ENCODE data around the gene SDE2.
"Not testable (repeated sequence)": the region's sequence is repeated elsewhere in the genome, so short reads cannot be mapped to it uniquely, and the experiment has no call there.

Gene SDE2

DNA sequence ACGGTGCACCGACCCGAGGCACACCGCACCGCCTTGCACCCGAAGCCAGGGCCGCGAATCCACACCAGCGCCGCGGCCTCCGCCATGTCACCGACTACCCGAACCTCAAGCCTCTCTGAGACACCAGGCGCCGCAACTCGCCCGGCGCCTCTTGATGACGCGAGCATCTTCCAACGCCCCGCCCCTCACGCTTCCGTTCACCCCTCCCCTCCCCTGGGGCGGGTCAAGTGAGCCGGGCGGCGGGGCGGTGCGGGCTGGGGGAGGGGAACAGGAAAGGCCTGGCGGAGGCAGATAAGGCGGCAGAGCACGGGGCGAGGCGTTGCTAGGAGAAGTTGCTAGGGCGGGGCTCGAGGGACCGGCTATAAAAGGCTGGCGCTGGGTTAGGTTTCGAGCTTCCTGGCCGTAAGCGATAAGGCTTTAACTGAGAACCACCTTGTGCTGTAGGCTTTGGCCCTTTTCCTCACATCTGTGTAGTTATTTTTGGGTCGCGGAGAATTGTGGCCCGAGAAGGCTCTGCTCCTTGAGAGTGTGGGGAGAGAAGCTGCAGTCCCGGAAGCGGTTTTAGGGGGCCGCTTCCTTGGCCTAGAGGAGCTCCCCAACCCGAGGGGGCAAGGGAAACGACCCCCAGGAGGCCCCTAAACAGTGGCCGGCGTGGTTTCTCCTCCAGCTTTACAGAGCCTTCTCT, at the start of gene SDE2:
TSS of gene SDE2 (minus strand) at position 117 of the 685 bp plus-strand sequence. CDS start at position 86, 31 bp downstream.
- peak; percentile 75 to 99 (median 98) for DNase-seq

DNA sequence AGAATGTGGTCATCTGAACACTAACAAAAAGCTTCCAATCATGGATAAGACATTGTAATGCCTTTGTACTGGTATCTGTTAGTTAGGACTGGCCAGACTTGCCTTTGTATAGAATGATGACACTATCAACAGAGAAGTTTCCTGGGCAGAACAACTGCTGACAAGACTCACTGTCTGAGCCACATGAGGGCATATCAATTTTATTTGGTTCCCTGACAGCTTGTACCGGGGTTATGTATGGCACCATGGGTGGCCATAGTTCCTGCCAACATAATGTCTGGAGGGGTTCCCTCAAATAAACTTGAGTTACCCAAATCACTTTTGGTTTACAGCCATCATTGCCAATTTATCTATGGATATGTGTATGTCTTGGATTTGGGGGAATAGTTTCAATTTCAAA, 49.7 kb upstream of the SDE2 start:
- no peak for DNase-seq

DNA sequence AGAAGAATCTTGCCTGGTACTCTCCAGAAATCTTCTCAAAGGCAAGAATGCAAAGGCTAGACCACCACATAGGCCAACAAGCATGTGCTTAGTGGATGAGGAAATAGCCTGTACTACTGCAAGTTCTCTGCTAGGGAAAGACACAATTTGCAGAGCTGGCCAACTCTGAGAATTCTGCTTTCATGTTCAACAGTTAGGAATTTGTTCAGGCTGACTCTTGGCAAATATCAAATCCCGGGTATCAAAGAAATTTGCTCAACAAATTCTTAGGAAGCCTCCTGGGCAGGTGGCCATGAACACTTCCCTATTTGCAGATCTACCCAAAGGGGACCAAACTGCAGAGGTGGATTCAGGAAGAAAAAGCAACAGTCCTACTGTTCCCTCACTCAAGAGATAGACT, 48.4 kb upstream of the SDE2 start:
- DNase-seq, result no peak

DNA sequence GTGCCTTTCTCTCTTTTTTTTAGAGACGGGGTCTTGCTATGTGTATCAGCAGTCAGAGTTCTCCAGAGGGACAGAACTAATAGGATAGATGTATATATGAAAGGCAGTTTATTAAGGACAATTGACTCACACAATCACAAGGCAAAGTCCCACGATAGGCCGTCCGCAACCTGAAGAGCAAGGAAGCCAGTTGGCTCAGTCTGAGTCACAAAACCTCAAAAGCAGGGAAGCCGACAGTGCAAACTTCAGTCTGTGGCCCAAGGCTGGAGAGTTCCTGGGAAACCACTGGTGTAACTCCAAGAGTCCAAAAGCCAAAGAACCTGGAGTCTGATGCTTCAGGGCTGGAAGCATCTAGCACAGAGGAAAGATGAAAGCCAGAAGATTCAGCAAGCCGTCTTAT, 47.1 kb upstream of the SDE2 start:
- DNase-seq, result no peak

DNA sequence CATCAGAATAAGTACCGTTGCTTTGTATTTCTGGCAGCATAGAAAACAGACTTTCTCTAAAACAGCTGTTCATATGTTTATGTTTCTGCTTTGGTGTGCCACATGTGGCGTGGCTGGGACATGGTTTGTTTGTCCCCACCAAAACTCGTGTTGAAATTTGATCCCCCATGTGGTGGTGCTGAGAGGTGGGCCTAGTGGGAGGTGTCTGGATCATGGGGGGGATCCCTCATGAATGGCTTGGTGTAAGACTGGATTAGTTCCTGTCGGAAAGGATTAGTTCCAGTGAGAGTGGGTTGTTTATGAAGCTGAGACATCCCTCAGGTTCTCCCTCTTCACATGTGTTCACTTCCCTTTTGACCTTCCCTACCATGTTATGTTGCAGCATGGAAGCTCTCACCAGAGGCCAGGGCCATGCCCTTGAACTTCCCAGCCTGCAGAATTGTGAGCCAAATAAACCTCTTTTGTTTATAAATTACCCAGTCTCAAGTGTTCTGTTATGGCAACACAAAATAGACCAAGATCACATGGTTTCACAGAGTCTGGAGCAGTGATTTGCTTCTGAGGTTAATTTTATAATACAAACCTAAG, 45.5 kb upstream of the SDE2 start:
- DNase-seq, result no peak

DNA sequence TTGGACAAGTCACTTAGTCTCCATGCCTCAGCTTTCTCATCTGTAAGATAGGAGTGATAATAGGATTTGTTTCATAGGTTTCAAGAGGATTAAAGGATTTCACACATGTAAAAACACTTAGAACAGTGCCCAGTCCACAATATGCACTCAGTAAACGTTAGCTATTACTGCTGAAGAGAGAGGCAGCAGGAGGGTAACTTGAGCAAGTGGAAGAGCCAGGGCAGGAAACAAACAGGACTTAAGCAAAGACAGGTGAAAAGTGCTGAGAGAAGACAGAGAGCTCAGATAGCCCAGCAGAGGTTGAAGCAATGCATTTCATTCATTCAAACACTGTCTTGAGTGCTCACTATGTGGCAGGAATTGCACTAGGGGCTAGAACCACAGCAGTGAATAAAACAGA, 42.3 kb upstream of the SDE2 start:
- no peak for DNase-seq

DNA sequence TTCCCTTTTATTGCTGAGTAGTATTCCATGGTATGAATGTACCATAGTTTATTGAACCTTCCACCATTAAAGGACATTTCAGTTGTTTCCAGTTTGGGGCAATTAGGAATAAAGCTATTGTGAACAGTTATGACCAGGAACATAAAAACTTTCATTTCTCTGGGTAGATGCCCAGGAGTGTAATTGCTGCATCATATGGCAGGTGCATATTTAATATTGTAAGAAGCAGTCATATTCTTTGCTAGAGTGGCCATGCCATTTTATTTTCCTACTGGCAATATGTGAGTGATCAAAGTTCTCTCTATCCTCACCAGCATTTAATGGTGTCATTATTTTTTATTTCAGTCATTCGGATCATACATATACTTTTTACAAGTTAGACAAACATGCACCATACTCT, 39.5 kb upstream of the SDE2 start:
- no peak for DNase-seq

DNA sequence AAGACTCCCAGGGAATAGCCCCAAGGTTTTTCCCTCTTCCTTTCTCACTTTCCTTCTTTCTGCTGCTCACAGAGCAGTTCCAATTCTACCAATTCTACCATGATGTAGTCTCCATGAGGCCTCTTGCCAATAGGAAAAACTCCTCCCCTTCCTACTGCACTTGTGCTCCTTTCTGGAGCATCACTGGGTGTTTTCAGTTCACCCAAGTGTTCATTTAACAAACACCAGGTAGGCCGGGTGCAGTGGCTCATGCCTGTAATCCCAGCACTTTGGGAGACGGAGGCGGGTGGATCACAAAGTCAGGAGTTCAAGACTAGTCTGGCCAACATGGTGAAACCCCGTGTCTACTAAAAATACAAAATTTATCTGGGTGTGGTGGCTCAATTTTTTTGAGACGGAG, 36.8 kb upstream of the SDE2 start:
- DNase-seq, result no peak

DNA sequence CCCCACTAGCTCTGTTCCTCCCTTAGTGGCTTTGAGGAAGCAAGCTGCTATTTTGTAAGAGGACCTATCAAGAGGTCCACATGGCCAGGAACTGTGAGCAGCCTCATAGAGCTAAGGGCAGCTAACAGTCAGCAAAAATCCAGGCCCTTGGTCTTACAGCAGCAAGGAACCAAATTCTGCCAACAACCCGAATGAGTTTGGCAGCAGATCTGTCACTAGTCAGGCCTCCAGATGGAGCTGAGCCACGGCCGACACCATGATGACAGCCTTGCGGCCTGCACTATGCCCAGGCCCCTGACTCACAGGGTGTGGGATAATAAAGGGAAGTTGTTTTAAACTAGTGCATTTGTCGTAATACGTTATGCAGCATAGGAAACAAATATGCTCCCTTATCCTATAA, 35.3 kb upstream of the SDE2 start:
- peak in 50 of 56 donors; percentile 5 to 82 (median 57) for DNase-seq

DNA sequence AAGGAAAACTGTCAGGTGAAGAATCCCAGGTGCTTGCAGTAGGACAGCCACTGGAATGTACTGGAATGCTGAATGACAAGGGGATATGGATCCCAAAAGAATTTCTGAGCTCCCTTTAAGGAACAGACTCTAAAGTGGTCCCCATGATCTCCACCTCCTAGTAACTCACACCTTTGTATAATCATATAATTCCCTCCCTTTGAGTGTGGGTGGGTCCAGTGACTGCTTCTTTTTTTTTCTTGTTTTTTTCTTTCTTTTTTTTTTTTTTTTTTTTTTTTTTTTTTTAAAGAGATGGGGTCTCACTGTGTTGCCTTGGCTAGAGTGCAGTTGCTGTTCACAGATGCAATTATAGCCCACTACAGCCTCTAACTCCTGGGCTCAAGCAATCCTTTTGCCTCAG, 34.8 kb upstream of the SDE2 start:
- no peak for DNase-seq

DNA sequence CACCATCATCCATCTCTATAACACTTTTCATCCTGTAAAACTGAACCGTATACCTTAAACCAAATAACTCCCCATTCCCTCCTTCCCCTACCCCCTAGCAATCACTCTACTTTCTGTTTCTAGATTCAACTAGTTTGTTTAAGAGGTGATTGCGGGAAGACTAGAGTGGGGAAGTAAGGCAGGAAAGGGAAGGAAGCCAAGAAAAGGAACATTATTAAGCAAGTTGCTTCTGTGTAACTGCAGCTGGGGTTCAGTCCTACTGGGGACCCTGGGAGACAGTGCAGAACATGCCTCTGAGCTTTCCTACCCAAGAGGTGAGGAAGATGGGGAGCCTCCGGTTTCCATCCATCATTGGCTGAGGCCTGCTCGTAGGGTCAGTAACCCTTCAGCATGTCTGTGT, 34.4 kb upstream of the SDE2 start:
- DNase-seq, result no peak

DNA sequence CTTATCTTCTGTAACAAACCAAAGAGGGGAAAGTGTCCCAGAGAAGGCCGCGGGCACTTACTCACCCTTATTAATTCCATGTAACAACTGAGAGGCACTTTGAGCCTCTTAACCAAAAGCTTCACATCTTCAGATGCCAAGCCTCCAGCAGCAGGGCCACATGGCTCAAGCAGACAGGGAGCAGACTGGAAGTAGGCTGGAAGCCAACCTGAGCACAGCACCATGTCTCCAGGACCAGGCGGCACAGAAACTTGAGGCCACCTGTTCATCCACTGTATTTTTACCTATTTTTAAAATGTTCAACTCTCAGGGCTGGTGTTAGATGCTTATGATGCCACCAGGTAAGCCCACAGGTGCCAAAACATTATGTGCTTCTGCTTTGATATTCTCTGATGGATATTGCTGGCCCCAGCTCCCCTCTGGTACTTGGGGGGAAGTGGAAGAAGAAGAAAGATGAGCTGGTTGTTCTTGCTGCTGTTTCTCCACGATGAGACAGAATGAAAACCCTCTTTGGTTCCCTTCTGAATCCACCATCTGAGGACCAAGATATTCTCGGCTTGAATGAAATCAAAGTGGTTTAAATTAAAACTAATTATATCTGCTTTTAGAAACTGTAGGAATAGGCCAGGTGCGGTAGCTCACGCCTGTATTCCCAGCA, 30.6 kb upstream of the SDE2 start:
- no peak for DNase-seq

DNA sequence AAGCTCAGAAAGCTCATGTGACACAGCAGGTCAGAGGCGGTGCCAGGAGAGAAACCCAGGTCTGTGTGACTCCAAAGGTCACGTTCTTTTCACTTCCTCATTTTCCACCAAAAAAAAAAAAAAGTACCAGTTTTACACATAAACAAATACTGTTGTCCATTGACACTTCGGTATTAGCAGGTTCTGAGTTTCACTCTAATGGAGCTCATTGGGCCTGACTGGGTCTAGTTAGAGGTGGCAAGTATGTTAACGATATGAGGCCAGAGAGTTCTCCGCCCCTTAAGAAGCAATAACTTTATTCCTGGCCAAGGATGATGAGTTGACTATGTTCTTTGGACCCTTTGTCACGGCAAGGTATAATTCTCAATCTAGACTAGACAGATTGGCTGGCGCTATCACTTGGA, 30.0 kb upstream of the SDE2 start:
- DNase-seq, result no peak

DNA sequence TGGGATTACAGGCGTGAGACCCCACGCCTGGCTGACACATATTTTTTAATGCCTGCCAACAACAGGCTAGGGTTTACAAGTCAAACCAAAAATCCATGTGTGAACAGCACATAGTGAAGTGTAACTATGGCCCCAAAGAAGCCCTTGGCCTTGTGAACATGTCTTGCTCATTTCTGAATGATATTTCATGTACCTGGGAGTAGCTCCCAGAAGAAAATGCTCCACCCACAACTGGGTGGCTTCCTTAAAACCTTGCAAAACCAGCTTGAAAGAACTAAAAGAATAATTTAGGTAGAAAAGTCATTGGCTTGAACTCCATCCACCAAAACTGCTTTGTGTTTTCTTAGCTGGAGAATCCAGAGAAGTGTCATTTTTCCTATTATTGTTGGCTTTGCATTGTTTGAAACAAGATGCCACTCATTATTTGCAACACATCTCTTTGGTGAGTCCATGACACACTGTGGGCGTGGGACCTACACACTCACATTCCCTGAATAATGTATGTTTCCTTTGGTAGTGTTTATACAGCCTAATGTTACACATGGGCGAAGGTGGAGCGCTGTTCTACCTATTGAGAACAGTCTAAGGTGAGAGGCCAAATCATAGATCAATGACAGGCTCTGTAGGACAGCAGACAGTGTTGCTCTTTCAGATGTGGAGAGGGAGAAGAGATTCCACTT, 28.5 kb upstream of the SDE2 start:
- DNase-seq, result no peak

DNA sequence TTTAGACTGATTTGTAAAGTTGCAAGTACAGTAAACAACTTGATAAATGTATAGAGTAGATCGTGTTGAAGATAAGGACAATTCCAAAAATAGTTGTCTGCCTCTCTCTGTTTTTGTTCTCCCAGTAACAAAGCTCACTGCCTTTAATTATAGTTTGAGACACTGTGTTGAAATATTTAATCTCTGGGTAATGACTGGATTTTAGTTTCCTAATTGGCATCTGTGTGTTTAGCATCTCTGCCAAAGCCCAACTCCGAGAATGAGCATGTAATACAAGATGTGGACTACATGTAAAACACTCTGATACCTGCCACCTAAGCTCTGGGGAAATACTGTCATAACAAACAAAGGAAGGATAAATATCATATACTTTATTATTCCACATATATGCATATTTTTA, 27.7 kb upstream of the SDE2 start:
- no peak for DNase-seq

DNA sequence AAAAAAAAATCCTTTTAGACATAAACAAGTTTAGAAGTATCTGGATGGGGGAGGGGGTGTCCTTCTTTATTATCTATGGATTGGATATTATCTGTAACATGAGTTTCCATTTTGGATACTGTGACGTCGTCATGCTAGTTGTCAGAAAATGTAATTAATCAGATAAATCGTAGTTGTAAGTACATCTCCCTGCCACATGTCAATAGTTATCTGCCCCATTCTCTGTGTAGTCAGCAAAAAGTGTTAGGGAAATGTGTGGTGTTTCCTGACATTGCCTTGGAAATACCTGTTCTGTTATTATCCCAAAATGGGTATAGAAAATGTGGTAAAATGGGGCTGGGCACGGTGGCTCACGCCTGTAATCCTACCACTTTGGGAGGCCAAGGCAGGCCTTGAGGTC, 24.6 kb upstream of the SDE2 start:
- DNase-seq, result no peak

DNA sequence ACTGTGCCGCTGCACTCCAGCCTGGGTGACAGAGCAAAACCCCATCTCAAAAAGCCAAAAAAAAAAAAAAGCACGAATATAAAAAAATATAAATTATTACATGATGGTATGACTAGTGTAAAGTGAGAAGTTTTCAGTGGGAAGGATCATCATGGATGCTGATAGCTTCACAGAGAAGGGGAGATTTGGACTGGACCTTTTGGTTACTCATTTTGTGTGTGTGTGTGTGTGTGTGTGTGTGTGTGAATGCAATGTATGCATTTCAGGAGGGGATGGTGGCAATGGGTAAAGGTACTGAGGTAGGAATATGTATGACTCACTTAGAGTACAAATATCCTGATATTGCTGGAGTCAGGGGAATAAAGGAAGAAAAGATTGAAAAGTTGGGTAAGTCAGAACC, 22.7 kb upstream of the SDE2 start:
- no peak for DNase-seq

DNA sequence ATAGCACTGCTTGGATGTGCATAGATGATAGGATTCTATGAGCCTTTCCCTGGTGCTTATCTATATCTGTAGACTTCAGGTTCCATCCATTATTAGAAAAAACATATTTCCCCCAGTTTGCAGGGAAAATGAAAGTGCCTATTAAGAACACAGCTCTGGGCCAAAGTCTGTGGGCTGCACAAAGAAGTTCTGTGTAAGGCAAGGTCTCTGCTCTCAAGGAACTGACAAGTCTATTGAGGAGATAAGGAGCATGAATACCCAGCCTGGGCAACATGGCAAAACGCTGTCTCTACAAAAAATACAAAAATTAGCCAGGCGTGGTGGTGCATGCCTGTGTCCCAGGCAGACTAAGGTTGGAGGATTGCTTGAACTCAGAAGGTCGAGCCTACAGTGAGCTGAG, 22.3 kb upstream of the SDE2 start:
- no peak for DNase-seq

DNA sequence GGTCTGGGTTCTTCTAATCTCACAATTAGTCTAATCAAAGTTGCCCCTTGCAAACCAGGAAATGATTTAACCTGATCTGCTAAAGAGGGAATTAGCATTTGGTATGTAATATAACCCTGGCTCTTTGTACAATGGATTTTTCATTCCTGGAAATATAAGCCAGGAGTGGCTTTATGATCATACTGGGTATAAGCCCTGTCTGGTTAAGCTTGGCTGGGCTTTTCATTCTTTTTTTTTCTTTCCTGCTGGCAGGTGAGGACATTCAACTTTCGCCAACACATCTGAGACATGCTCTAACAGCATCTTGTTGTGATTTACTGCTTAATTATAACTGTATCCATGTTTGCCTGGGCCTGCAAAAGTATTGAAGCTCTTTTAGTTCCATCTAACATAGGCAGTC, 20.4 kb upstream of the SDE2 start:
- DNase-seq, result no peak

DNA sequence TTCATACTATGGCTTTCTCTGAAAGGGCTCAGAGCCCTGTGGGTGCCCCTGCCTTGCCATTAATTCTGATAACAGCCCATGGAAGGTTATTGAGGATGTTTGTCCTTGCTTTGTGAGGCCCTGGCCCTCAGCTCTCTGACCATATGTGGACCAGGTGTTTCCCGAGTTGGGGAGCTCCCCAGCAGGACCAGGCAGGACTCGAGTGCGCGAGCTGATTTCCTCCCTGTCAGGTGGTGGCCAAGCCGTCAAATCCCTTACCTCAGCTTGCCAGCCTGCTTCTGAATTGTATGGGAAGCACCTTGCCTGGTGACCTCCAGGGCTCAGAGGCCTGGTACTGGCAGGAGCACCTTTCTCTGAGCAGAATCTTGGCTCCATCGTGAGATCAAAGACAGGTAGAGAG, 17.9 kb upstream of the SDE2 start:
- no peak for DNase-seq

DNA sequence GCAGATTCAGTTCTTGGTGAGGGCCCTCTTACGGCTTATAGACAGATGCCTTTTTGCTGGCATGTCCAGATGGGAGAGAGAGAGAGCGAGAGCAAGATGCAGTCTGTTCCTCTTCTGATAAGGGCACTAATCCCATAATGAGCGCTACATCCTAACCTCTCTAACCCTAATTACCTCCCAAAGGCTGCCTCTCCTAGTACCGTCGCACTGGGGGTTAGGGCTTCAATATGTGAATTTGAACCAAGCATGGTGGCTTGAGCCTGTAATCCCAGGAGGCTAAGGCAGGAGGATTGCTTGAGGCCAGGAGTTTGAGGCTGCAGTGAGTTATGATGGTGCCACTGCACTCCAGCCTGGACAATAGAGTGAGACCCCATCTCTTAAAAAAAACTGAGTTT, 10.5 kb upstream of the SDE2 start:
- no peak for DNase-seq

DNA sequence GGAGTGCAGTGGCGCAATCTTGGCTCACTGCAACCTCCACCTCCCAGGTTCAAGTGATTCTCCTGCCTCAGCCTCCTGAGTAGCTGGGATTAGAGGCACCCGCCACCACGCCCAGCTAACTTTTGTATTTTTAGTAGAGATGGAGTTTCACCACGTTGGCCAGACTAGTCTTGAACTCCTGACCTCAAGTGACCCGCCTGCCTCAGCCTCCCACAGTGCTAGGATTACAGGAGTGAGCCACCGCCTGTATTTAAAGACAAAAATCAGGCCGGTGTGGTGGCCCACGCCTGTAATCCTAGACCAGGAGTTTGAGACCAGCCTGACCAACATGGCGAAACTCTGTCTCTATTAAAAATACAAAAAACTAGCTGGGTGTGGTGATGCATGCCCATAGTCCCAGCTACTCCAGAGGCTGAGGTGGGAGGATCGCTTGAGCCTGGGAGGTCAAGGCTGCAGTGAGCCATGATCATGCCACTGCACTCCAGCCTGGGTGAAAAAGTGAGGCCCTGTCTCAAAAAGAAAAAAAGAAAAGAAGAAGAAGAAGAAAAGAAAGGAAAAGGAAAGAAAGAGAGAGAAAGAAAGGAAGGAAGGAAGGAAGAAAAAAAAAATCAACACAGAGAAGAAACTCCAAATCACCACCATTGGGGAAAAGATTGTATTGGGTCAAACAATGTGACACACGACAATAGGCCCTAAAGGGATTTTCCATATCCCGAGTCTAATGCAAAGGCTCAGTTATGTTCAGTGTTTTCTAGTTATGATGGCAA, 8.2 kb upstream of the SDE2 start:
- DNase-seq, result not testable (repeated sequence)
